Stimulated activated naive CD8-positive, alpha-beta T cell treated with anti-CD3 and anti-CD28 coated beads, Interleukin-15, Interleukin-2, amounts not matched to agents 100 ng/mL and 50 ng/mL, for 24 hours (primary cell): Measurements from ENCODE around the gene GRAMD2A.

Experiments used
- H3K27ac Mint-ChIP-seq: one replicate; pipeline ENCODE4 v1.8.0; 2021; ENCODE audit warnings: mild to moderate bottlenecking, mixed read lengths
- H3K27me3 Mint-ChIP-seq: one replicate; pipeline ENCODE4 v1.8.0; 2021; ENCODE audit warnings: mixed read lengths
- H3K36me3 Mint-ChIP-seq: one replicate; pipeline ENCODE4 v1.8.0; 2021; ENCODE audit warnings: low read depth, mixed read lengths
- H3K4me1 Mint-ChIP-seq: one replicate; pipeline ENCODE4 v1.8.0; 2021; ENCODE audit warnings: low read depth, mixed read lengths
- H3K4me3 Mint-ChIP-seq: one replicate; pipeline ENCODE4 v1.8.0; 2021; ENCODE audit warnings: mild to moderate bottlenecking, mixed read lengths
- H3K9me3 Mint-ChIP-seq: one replicate; pipeline ENCODE4 v1.8.0; 2021; ENCODE audit warnings: mixed read lengths

The GRAMD2A gene

GRCh38 chr15:72153269-72154000, 44.2 kb downstream of the GRAMD2A start:
- H3K27ac Mint-ChIP-seq, result no peak overlapping the region
- H3K4me1 Mint-ChIP-seq, result no peaks in the 10 kb centered on the region
- H3K27me3 Mint-ChIP-seq, result no peaks in the 10 kb centered on the region
- no peaks in the 10 kb centered on the region for H3K36me3 Mint-ChIP-seq
- no peaks in the 10 kb centered on the region for H3K9me3 Mint-ChIP-seq
- no peak overlapping the region for H3K4me3 Mint-ChIP-seq

GRCh38 chr15:72147418-72147817, 50.2 kb downstream of the GRAMD2A start:
- no peaks in the 10 kb centered on the region for H3K9me3 Mint-ChIP-seq
- no peaks in the 10 kb centered on the region for H3K4me1 Mint-ChIP-seq
- no peak overlapping the region for H3K27ac Mint-ChIP-seq
- no peaks in the 10 kb centered on the region for H3K27me3 Mint-ChIP-seq
- no peak overlapping the region for H3K4me3 Mint-ChIP-seq
- no peaks in the 10 kb centered on the region for H3K36me3 Mint-ChIP-seq

- no peaks in the 10 kb centered on the region for H3K9me3 Mint-ChIP-seq
- no peak overlapping the region for H3K4me3 Mint-ChIP-seq
- H3K27me3 Mint-ChIP-seq, result no peaks in the 10 kb centered on the region
- H3K4me1 Mint-ChIP-seq, result no peaks in the 10 kb centered on the region
- H3K27ac Mint-ChIP-seq, result no peak overlapping the region
- H3K36me3 Mint-ChIP-seq, result no peaks in the 10 kb centered on the region
Measured at GRCh38 chr15:72146934-72147333, 50.7 kb downstream of the GRAMD2A start.

- no peaks in the 10 kb centered on the region for H3K27me3 Mint-ChIP-seq
- H3K36me3 Mint-ChIP-seq, result no peaks in the 10 kb centered on the region
- H3K4me3 Mint-ChIP-seq, result no peak overlapping the region
- H3K9me3 Mint-ChIP-seq, result no peaks in the 10 kb centered on the region
- peaks cover 5% of the 10 kb centered on the region for H3K4me1 Mint-ChIP-seq
- no peak overlapping the region for H3K27ac Mint-ChIP-seq
Measured at GRCh38 chr15:72146221-72146620, 51.4 kb downstream of the GRAMD2A start.

GRCh38 chr15:72141171-72142084, 56.2 kb downstream of the GRAMD2A start:
- H3K4me3 Mint-ChIP-seq, result no peak overlapping the region

GRCh38 chr15:72140088-72140487, 57.5 kb downstream of the GRAMD2A start:
- H3K36me3 Mint-ChIP-seq, result no peaks in the 10 kb centered on the region
- peaks cover 6% of the 10 kb centered on the region for H3K4me1 Mint-ChIP-seq
- no peak overlapping the region for H3K4me3 Mint-ChIP-seq
- H3K27me3 Mint-ChIP-seq, result no peaks in the 10 kb centered on the region
- H3K27ac Mint-ChIP-seq, result no peak overlapping the region
- no peaks in the 10 kb centered on the region for H3K9me3 Mint-ChIP-seq

More at GRCh38 chr15:72141171-72142084, 56.2 kb downstream of the GRAMD2A start:
- Mint-ChIP-seq H3K9me3 (no peaks in the 10 kb centered on the region), H3K27me3 (no peaks in the 10 kb centered on the region), H3K4me1 (peaks cover 6% of the 10 kb centered on the region), H3K36me3 (no peaks in the 10 kb centered on the region), H3K27ac (no peak overlapping the region)

- H3K27ac Mint-ChIP-seq, result no peak overlapping the region
- no peaks in the 10 kb centered on the region for H3K27me3 Mint-ChIP-seq
- H3K36me3 Mint-ChIP-seq, result no peaks in the 10 kb centered on the region
- H3K4me1 Mint-ChIP-seq, result peaks cover 6% of the 10 kb centered on the region
- H3K4me3 Mint-ChIP-seq, result no peak overlapping the region
- no peaks in the 10 kb centered on the region for H3K9me3 Mint-ChIP-seq
Measured at GRCh38 chr15:72139667-72140066, 57.9 kb downstream of the GRAMD2A start.

- Mint-ChIP-seq H3K27ac (no peak overlapping the region), H3K9me3 (no peaks in the 10 kb centered on the region), H3K4me3 (no peak overlapping the region), H3K36me3 (no peaks in the 10 kb centered on the region), H3K27me3 (no peaks in the 10 kb centered on the region), H3K4me1 (peaks cover 2% of the 10 kb centered on the region)
Measured at GRCh38 chr15:72136170-72137051, 61.2 kb downstream of the GRAMD2A start.

- no peaks in the 10 kb centered on the region for H3K27me3 Mint-ChIP-seq
- no peaks in the 10 kb centered on the region for H3K36me3 Mint-ChIP-seq
- H3K9me3 Mint-ChIP-seq, result no peaks in the 10 kb centered on the region
- no peaks in the 10 kb centered on the region for H3K4me1 Mint-ChIP-seq
- H3K4me3 Mint-ChIP-seq, result no peak overlapping the region
- H3K27ac Mint-ChIP-seq, result no peak overlapping the region
Measured at GRCh38 chr15:72135719-72136118, 61.9 kb downstream of the GRAMD2A start.

GRCh38 chr15:72133211-72133610, 64.4 kb downstream of the GRAMD2A start:
- Mint-ChIP-seq H3K27ac (no peak overlapping the region), H3K9me3 (no peaks in the 10 kb centered on the region), H3K36me3 (no peaks in the 10 kb centered on the region), H3K4me1 (no peaks in the 10 kb centered on the region), H3K27me3 (no peaks in the 10 kb centered on the region), H3K4me3 (no peak overlapping the region)

GRCh38 chr15:72131922-72132321, 65.7 kb downstream of the GRAMD2A start:
- no peaks in the 10 kb centered on the region for H3K36me3 Mint-ChIP-seq
- H3K4me1 Mint-ChIP-seq, result no peaks in the 10 kb centered on the region

GRCh38 chr15:72130272-72130671, 67.3 kb downstream of the GRAMD2A start:
- no peaks in the 10 kb centered on the region for H3K9me3 Mint-ChIP-seq
- no peak overlapping the region for H3K27ac Mint-ChIP-seq
- no peaks in the 10 kb centered on the region for H3K36me3 Mint-ChIP-seq
- H3K4me3 Mint-ChIP-seq, result no peak overlapping the region
- no peaks in the 10 kb centered on the region for H3K4me1 Mint-ChIP-seq
- H3K27me3 Mint-ChIP-seq, result no peaks in the 10 kb centered on the region

More at GRCh38 chr15:72131922-72132321, 65.7 kb downstream of the GRAMD2A start:
- no peak overlapping the region for H3K27ac Mint-ChIP-seq
- H3K27me3 Mint-ChIP-seq, result no peaks in the 10 kb centered on the region
- H3K4me3 Mint-ChIP-seq, result no peak overlapping the region
- no peaks in the 10 kb centered on the region for H3K9me3 Mint-ChIP-seq

GRCh38 chr15:72128359-72128758, 69.2 kb downstream of the GRAMD2A start:
- Mint-ChIP-seq H3K4me1 (no peaks in the 10 kb centered on the region), H3K36me3 (no peaks in the 10 kb centered on the region), H3K27me3 (no peaks in the 10 kb centered on the region), H3K27ac (no peak overlapping the region), H3K9me3 (no peaks in the 10 kb centered on the region), H3K4me3 (no peak overlapping the region)

- Mint-ChIP-seq H3K4me3 (no peak overlapping the region), H3K27me3 (no peaks in the 10 kb centered on the region)
Measured at GRCh38 chr15:72127724-72128322, 69.8 kb downstream of the GRAMD2A start.

More at GRCh38 chr15:72127724-72128322, 69.8 kb downstream of the GRAMD2A start:
- no peaks in the 10 kb centered on the region for H3K36me3 Mint-ChIP-seq
- H3K4me1 Mint-ChIP-seq, result no peaks in the 10 kb centered on the region
- H3K27ac Mint-ChIP-seq, result no peak overlapping the region
- H3K9me3 Mint-ChIP-seq, result no peaks in the 10 kb centered on the region
